ENCODE results near the gene SCRN1.

The SCRN1 gene

GRCh38 chr7:29890251-29890650 lies 99.3 kb downstream of the SCRN1 start:
- Histone ChIP-seq H3K79me2 (no peaks in the 10 kb centered on the region), H3K27me3 (ENCODE audit: control insufficient read depth, insufficient read depth, low read length) (no peaks in the 10 kb centered on the region), H3K9me3 (ENCODE audit: control insufficient read depth, low read length) (no peaks in the 10 kb centered on the region), H3K9ac (no peak overlapping the region), H3K4me2 (ENCODE audit: low read length) (no peak overlapping the region), H3K36me3 (ENCODE audit: control insufficient read depth, insufficient read depth, low read length) (no peaks in the 10 kb centered on the region), H3K27ac (peak overlapping the region; percentile 51), H3K4me3 (ENCODE audit: low read depth, low read length) (no peak overlapping the region), H3K4me1 (peaks cover 27% of the 10 kb centered on the region), H2AFZ (peak overlapping the region; percentile 53)
- TF ChIP-seq CTCF (IDR thresholded peaks at IDR 0.05), result no peak

GRCh38 chr7:29889288-29889687 lies 100.3 kb downstream of the SCRN1 start:
- H3K27ac ChIP-seq, result no peak overlapping the region
- H3K4me1 ChIP-seq, result peaks cover 35% of the 10 kb centered on the region
- no peak overlapping the region for H2AFZ ChIP-seq
- H3K4me3 ChIP-seq (ENCODE audit: low read depth, low read length), result no peak overlapping the region
- no peak overlapping the region for H3K4me2 ChIP-seq (ENCODE audit: low read length)
- H3K79me2 ChIP-seq, result no peaks in the 10 kb centered on the region
- H3K27me3 ChIP-seq (ENCODE audit: control insufficient read depth, insufficient read depth, low read length), result no peaks in the 10 kb centered on the region
- no peak overlapping the region for H3K9ac ChIP-seq
- H3K9me3 ChIP-seq (ENCODE audit: control insufficient read depth, low read length), result no peaks in the 10 kb centered on the region
- H3K36me3 ChIP-seq (ENCODE audit: control insufficient read depth, insufficient read depth, low read length), result no peaks in the 10 kb centered on the region
- no peak for TF ChIP-seq CTCF (IDR thresholded peaks at IDR 0.05)

DNA sequence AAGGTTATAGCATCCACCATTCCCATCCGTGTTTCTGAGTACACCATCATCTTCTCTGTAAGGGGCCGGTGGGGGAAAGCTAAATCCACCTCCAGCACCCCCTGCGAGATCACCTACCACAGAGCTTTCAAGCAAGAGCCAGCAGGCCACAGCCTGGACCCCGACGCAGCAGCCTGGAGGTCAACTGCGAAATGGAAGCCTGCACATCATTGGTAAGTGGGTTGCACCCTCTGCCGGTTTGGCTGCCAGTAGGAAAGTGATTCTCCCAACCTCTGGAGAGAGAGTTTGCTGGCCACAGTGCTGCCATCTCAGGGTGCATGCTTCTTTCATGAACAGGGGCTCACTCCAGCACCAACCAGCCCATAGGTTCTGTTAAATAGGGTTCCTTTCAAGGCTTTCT lies 101.6 kb downstream of the SCRN1 start:
- Histone ChIP-seq H3K36me3 (ENCODE audit: control insufficient read depth, insufficient read depth, low read length) (no peaks in the 10 kb centered on the region), H3K4me1 (peaks cover 35% of the 10 kb centered on the region), H3K27ac (no peak overlapping the region), H3K27me3 (ENCODE audit: control insufficient read depth, insufficient read depth, low read length) (no peaks in the 10 kb centered on the region), H3K79me2 (no peaks in the 10 kb centered on the region), H2AFZ (no peak overlapping the region), H3K4me3 (ENCODE audit: low read depth, low read length) (no peak overlapping the region), H3K9me3 (ENCODE audit: control insufficient read depth, low read length) (no peaks in the 10 kb centered on the region), H3K4me2 (ENCODE audit: low read length) (no peak overlapping the region), H3K9ac (no peak overlapping the region)
- no peak for TF ChIP-seq CTCF (IDR thresholded peaks at IDR 0.05)

- Histone ChIP-seq H3K4me2 (ENCODE audit: low read length) (no peak overlapping the region), H3K27ac (no peak overlapping the region)
Observed at GRCh38 chr7:29886827-29887226, 102.8 kb downstream of the SCRN1 start.

More at GRCh38 chr7:29886827-29887226, 102.8 kb downstream of the SCRN1 start:
- H3K4me1 ChIP-seq, result peaks cover 27% of the 10 kb centered on the region
- H3K9me3 ChIP-seq (ENCODE audit: control insufficient read depth, low read length), result no peaks in the 10 kb centered on the region
- no peak overlapping the region for H3K4me3 ChIP-seq (ENCODE audit: low read depth, low read length)
- no peak for TF ChIP-seq CTCF (IDR thresholded peaks at IDR 0.05)
- H3K79me2 ChIP-seq, result no peaks in the 10 kb centered on the region
- no peaks in the 10 kb centered on the region for H3K27me3 ChIP-seq (ENCODE audit: control insufficient read depth, insufficient read depth, low read length)
- H2AFZ ChIP-seq, result no peak overlapping the region
- H3K9ac ChIP-seq, result no peak overlapping the region
- no peaks in the 10 kb centered on the region for H3K36me3 ChIP-seq (ENCODE audit: control insufficient read depth, insufficient read depth, low read length)
